ENCODE data around the gene LBX2.
"Not testable (repeated sequence)": the region's sequence is repeated elsewhere in the genome, so short reads cannot be mapped to it uniquely, and the experiment has no call there.

Gene LBX2

DNA sequence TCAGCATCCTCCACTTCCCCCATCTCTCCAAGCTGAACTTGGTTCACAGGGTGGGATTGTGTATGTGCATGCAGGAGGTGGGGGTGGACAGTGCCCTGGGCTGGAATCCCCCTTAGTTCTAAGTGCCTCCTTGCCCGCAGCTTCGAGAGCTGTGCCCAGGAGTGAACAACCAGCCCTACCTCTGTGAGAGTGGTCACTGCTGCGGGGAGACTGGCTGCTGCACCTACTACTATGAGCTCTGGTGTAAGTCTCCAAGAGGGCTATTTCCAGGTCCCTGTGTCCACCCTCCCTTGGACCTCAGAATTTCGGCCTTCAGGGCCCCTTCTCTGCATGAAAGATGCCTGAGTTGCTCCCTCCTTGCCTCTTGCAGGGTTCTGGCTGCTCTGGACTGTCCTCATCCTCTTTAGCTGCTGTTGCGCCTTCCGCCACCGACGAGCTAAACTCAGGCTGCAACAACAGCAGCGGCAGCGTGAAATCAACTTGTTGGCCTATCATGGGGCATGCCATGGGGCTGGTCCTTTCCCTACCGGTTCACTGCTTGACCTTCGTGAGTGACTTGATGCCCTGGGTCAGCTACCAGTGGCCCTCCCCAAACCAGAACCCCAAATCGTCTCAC, 39.8 kb downstream of the LBX2 start:
- FAIRE-seq; DNase-seq (ENCODE audit: insufficient read length, low spot score): not testable (repeated sequence)

DNA sequence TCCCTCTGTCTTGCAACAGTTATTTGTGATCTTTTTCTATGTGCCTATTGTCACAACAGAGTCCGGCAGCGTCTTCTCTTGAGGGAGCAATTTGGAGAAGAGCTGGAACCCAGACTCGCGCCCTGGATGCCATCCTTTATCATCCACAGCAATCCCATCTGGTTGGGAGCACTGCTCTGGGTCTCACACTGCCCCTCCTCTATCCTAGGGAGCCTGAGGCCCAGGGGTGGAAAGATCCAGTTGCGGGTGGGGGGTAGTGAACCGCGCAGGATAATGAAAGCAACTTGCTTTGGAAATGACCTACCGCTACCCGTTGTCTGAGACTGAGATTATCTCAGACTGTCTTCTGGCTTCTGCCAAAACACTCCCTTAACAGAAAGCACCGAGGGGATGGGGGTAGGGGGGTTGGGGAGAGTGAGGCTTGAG, 40.5 kb downstream of the LBX2 start:
- DNase-seq (ENCODE audit: insufficient read length, low spot score) (no peak), FAIRE-seq (no peak)

DNA sequence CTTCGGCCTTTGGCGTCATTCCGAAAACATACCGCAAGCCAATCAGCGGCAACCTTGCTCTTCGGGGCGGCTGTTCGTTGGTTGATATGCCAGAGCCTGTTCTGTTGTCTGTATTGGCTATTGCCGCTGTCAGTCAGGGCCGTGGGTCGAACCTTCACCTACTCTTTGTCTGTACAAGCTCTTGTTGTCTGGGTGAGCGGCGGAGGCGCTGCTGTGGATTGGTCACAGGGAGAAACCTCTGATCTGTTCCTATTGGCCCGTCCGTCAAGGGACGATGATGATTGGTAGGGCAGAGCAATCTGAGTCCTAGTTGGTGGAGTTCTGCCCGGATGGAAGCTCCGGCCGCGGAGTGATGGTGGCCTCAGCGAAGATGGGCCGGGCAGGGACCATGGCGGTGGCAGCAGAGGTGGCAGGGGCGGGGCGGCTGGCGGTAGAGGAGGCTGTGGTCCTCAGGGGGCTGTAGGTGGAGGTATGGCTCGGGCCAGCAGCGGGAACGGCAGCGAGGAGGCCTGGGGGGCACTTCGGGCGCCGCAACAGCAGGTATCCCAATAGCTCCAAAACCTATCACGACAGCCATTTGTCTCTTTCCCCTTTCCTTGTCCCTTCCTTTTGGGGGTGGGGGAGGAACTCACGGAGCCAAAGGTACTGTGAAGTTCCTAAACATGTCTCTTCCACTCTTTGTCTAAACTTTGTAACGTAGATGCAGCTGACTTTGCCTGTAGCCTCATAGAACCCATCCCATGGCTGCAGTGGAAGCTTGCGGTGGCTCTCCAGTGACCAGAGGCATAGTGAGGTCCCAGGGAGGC, 41.1 kb downstream of the LBX2 start, which contains the start of gene WBP1:
Gene WBP1 (plus strand): TSS at position 307 of the 806 bp plus-strand sequence. CDS start 165 bp downstream, at position 472.
- FAIRE-seq (peak; percentile 97), DNase-seq (ENCODE audit: insufficient read length, low spot score) (no peak)

DNA sequence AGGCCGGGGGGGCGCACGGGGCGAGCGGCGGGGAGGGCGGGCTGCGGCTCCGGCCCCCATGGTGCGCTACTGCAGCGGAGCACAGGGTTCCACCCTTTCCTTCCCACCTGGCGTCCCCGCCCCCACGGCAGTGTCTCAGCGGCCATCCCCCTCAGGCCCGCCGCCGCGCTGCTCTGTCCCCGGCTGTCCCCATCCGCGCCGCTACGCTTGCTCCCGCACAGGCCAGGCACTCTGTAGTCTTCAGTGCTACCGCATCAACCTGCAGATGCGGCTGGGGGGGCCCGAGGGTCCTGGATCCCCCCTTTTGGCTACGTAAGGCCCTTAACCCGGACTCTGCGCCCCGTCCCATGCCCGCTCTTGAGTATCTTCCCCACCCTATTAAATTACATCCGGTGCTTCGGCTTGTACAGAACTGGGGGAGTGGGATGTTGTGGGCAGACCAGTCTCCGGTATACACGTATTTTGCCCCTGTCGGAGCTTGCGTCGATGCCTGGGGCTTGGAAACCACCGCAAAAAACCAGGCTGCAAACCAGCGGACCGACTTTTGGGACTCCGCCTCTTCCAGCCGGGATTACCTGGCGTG, 41.8 kb downstream of the LBX2 start:
- FAIRE-seq (no peak), DNase-seq (ENCODE audit: insufficient read length, low spot score) (no peak)

DNA sequence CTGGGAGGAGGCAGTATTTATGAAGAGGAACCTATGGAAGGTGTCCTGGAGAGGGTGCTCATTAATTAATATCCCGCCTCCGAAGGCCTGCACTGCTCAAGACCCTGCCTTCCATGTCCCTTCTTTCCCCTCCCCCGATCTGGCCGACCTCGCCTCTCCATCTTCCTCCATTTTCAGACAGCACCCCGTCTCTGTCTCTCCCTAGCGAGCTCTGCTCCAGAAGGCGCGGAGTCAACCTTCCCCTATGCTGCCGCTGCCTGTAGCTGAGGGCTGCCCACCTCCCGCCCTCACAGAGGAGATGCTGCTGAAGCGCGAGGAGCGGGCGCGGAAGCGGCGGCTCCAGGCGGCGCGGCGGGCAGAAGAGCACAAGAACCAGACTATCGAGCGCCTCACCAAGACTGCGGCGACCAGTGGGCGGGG, 42.3 kb downstream of the LBX2 start:
- no peak for FAIRE-seq

DNA sequence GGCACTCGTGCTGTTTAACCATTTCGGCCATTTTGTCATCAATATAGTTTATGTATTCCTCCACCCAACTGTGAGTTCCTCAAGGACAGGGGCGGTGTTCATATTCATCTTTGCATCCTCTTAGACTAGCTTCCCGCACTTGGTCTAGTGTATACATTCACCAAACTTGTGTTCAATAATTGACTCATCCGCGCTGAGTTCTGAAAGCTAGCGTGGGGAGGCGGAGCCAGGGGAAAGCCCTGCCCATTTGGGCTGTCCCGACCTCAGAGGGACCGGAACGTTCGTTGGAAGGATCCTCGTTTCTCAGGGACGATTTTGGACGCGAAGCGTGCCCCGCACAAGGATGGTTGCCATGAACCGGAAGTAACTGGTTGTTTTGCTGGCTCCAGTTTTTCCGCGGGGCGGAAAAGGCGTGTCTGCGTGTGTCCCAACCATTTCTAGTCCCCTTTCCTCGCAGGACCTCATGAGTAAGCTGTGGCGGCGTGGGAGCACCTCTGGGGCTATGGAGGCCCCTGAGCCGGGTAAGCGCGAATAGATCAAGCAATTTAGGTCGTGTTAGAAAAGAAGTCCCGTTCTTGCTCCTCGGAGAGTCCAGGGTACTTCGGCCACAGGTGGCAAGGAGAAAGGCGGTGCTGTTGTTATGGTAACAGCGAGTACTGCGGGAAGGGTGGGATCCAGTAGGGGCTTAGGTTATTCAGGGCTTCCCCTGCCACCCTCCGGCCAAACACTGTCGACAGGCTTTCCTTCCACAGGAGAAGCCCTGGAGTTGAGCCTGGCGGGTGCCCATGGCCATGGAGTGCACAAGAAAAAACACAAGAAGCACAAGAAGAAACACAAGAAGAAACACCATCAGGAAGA, 44.5 kb downstream of the LBX2 start, which contains the start of gene INO80B:
Gene INO80B (plus strand): TSS at position 434 of the 858 bp plus-strand sequence. CDS start 30 bp downstream, at position 464.
- FAIRE-seq, result peak; percentile 97

More for the DNA sequence above, 42.3 kb downstream of the LBX2 start:
- DNase-seq (ENCODE audit: insufficient read length, low spot score), result no peak

DNA sequence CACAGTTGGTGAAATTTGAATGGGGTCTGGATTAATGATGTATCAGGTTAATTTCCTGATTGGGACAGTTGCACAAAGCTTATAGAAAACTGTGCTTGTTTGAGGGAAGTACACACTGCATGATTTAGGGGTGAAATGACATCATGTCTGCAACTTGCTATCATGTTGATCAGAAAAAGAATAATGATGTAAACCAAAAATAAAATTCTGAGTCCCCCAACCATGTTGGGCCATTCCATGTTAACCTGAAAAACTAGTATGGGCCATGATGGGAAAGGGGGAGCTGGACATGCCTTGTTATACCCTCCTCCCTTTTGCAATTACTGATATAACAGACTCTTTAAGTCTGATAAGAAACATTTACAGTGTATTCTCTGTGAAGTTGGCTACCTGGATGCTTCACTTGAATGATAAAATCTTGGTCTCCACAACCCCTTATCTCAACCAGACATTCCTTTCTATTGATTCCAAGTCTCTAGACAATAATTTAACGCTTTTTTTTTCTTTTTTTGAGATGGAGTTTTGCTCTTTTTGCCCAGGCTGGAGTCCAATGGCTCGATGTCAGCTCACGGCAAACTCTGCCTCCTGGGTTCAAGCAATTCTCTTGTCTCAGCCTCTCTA, 48.7 kb downstream of the LBX2 start:
- FAIRE-seq, result no peak
- DNase-seq (ENCODE audit: insufficient read length, low spot score), result no peak

More for the DNA sequence above, 44.5 kb downstream of the LBX2 start, which contains the start of gene INO80B:
- peak; percentile 75 for DNase-seq (ENCODE audit: insufficient read length, low spot score)

DNA sequence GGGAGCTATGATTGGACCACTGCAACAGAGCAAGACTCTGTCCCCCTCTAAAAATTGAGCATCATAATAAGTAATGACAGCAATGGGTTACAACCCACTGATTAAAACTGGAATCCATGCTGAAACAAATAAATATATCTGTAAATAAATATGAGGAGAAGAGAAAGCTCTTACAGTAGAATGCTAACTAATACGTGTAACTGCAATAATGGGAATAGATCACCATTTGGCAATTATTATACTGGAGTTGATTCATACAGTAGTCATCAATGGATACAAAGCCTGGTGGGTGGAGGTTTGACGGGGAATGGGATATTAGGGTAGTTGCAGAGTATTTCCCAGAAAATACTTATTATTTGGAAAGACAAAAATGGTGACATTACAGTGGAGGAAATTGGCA, 50.6 kb downstream of the LBX2 start:
- FAIRE-seq (no peak), DNase-seq (ENCODE audit: insufficient read length, low spot score) (no peak)

Data from GM19239 (cell line).